OCI-LY1 (cell line): ENCODE data around the gene EMCN.

ENCODE experiments used
- H2AFZ ChIP-seq: fragments of 200-600 bp; sonication (generic), shearing (Covaris generic); 2 replicates; pipeline ENCODE4 v1.6.0; 2014; ENCODE audit warnings: antibody characterized with exemption, mild to moderate bottlenecking, low read length
- H3F3A ChIP-seq: fragments of 200-600 bp; sonication (generic), shearing (Covaris generic); 2 replicates; pipeline ENCODE4 v1.6.0; 2014; ENCODE audit warnings: mild to moderate bottlenecking, antibody characterized with exemption, low read length, moderate library complexity; ENCODE audit not compliant: insufficient read depth
- H3K27ac ChIP-seq: fragments of 200-600 bp; sonication (generic); 2 replicates; pipeline ENCODE4 v1.5.1; 2014; ENCODE audit warnings: low read length, mixed run types, mild to moderate bottlenecking, low read depth; ENCODE audit not compliant: poor library complexity, severe bottlenecking
- H3K27me3 ChIP-seq: fragments of 200-600 bp; sonication (generic); 2 replicates; pipeline ENCODE4 v1.6.0; 2014; ENCODE audit warnings: antibody characterized with exemption, mild to moderate bottlenecking, low read length, moderate library complexity; ENCODE audit not compliant: insufficient read depth
- H3K36me3 ChIP-seq: fragments of 200-600 bp; sonication (generic); 2 replicates; pipeline ENCODE4 v1.6.1; 2014; ENCODE audit warnings: mild to moderate bottlenecking, antibody characterized with exemption, low read length, moderate library complexity, mixed read lengths; ENCODE audit not compliant: insufficient read depth
- H3K4me1 ChIP-seq: fragments of 200-600 bp; sonication (generic); 2 replicates; pipeline ENCODE4 v1.5.1; 2014; ENCODE audit warnings: mild to moderate bottlenecking, low read length, moderate library complexity; ENCODE audit not compliant: insufficient read depth, severe bottlenecking
- H3K4me2 ChIP-seq: fragments of 200-600 bp; sonication (generic), shearing (Covaris generic); 2 replicates; pipeline ENCODE4 v1.6.1; 2014; ENCODE audit warnings: low read length
- H3K4me3 ChIP-seq: fragments of 200-600 bp; sonication (generic); 2 replicates; pipeline ENCODE4 v1.5.1; 2014; ENCODE audit warnings: low read length, low read depth, mild to moderate bottlenecking, mixed read lengths; ENCODE audit not compliant: poor library complexity, severe bottlenecking
- H3K79me2 ChIP-seq: fragments of 200-600 bp; shearing (Covaris generic); 2 replicates; pipeline ENCODE4 v1.6.1; 2016; ENCODE audit warnings: mixed run types, low read length, mixed read lengths; ENCODE audit not compliant: insufficient read depth
- H3K9ac ChIP-seq: fragments of 200-600 bp; sonication (generic), shearing (Covaris generic); 2 replicates; pipeline ENCODE4 v1.6.1; 2014; ENCODE audit warnings: mild to moderate bottlenecking, low read length, mixed read lengths
- H3K9me2 ChIP-seq: fragments of 200-600 bp; sonication (generic), shearing (Covaris generic); 2 replicates; pipeline ENCODE4 v1.6.1; 2014; ENCODE audit warnings: low read depth, mild to moderate bottlenecking, low read length, mixed read lengths
- H3K9me3 ChIP-seq: fragments of 200-600 bp; shearing (Covaris generic); 2 replicates; pipeline ENCODE4 v1.6.1; 2014; ENCODE audit warnings: low read length, mixed read lengths
- H4K20me1 ChIP-seq: fragments of 200-600 bp; sonication (generic), shearing (Covaris generic); 2 replicates; pipeline ENCODE4 v1.6.0; 2016; ENCODE audit warnings: mild to moderate bottlenecking, low read length; ENCODE audit not compliant: insufficient read depth
- EZH2 ChIP-seq: fragments of 200-600 bp; sonication (generic), shearing (Covaris generic); IDR thresholded peaks from 2 replicates; pipeline ENCODE4 v1.8.0; 2017; ENCODE audit warnings: borderline replicate concordance, mixed run types, mild to moderate bottlenecking, antibody characterized with exemption, low read length, moderate library complexity, mixed read lengths
- TF ChIP-seq, protein P1 (sequence below): fragments of 200-600 bp; sonication (generic), shearing (Covaris generic); IDR thresholded peaks from 2 replicates; pipeline ENCODE4 v1.5.1; 2017; ENCODE audit warnings: mild to moderate bottlenecking, antibody characterized with exemption, low read length, moderate library complexity, mixed read lengths

EMCN gene

DNA sequence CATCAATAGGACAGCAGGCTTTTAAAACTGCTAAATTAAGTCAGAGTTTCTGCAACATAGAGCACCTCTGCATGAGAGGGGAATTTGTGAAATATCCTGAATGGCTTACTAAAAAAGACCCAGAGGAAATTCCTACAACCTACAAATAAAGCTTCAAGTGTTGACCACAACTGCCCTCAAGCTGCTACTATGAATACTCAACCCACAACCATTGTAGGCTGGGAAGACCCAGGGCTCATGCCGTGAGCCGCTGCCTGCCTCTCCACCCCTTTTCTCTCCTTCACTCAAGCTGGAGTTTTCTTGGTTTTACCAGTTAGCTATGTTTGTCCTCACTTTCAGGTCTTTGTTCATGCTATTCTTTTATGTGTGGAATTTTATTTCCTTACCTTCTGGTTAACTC, 151.6 kb downstream of the EMCN start:
- no peaks in the 10 kb centered on the region for H3K9me2 ChIP-seq
- no peaks in the 10 kb centered on the region for H3K4me1 ChIP-seq
- no peaks in the 10 kb centered on the region for H3K36me3 ChIP-seq
- no peak overlapping the region for H3K4me2 ChIP-seq
- H3K4me3 ChIP-seq: no peak overlapping the region
- no peaks in the 10 kb centered on the region for H3K27me3 ChIP-seq
- TF ChIP-seq, protein P1, sequence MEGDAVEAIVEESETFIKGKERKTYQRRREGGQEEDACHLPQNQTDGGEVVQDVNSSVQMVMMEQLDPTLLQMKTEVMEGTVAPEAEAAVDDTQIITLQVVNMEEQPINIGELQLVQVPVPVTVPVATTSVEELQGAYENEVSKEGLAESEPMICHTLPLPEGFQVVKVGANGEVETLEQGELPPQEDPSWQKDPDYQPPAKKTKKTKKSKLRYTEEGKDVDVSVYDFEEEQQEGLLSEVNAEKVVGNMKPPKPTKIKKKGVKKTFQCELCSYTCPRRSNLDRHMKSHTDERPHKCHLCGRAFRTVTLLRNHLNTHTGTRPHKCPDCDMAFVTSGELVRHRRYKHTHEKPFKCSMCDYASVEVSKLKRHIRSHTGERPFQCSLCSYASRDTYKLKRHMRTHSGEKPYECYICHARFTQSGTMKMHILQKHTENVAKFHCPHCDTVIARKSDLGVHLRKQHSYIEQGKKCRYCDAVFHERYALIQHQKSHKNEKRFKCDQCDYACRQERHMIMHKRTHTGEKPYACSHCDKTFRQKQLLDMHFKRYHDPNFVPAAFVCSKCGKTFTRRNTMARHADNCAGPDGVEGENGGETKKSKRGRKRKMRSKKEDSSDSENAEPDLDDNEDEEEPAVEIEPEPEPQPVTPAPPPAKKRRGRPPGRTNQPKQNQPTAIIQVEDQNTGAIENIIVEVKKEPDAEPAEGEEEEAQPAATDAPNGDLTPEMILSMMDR: no peak
- no peak for TF ChIP-seq EZH2
- H3K9me3 ChIP-seq: no peaks in the 10 kb centered on the region
- H2AFZ ChIP-seq: no peak overlapping the region
- H3K9ac ChIP-seq: no peak overlapping the region
- H4K20me1 ChIP-seq: no peaks in the 10 kb centered on the region
- no peak overlapping the region for H3K27ac ChIP-seq
- no peaks in the 10 kb centered on the region for H3K79me2 ChIP-seq
- H3F3A ChIP-seq: no peaks in the 10 kb centered on the region

DNA sequence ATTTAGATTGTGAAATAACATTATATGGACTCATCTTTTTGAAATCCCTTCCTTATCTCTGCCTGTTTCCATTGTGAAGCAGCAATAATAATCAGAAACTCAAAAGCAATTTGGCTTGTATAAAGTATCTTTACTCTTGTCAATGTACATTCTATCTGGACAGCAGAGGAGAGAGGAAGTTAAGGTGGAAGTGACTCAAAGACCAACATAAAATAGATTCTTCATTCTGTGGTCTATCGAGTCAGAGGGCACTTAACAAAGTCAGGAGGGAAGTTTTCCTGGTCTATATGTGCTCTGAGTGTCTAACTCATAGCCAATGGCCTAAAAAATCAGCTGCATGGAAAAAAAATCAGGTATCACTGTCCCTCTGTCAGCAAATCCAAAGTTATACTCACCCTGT, 155.5 kb downstream of the EMCN start:
- no peak overlapping the region for H2AFZ ChIP-seq
- no peak overlapping the region for H3K9ac ChIP-seq
- no peak overlapping the region for H3K4me2 ChIP-seq
- no peaks in the 10 kb centered on the region for H3K27me3 ChIP-seq
- H3K4me1 ChIP-seq: no peaks in the 10 kb centered on the region
- no peaks in the 10 kb centered on the region for H3K9me2 ChIP-seq
- H3K36me3 ChIP-seq: no peaks in the 10 kb centered on the region
- TF ChIP-seq, protein P1: no peak
- no peak for TF ChIP-seq EZH2
- no peaks in the 10 kb centered on the region for H4K20me1 ChIP-seq
- no peaks in the 10 kb centered on the region for H3K79me2 ChIP-seq
- H3K27ac ChIP-seq: no peak overlapping the region
- H3K9me3 ChIP-seq: 0 out of 2 replicates have a peak, but pooled peaks cover 1% of the 10 kb centered on the region
- no peaks in the 10 kb centered on the region for H3F3A ChIP-seq
- H3K4me3 ChIP-seq: no peak overlapping the region

DNA sequence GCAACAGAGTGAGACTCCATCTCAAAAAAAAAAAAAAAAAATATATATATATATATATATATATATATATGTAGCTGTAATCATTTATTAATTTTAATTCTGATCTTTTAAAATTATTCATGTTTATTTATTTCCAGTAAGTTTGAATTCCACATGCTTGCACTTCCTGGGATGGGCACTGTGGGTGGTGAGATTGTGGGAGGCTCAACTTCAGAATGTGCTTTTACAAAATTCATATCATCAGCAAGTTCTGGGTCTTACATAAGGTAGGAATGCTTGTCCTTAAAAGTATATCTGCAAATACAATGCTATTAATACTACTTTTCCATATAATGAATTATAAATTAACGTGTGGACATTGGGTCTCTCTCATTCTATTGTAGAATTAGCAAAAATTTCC, 156.5 kb downstream of the EMCN start:
- H3K36me3 ChIP-seq: no peaks in the 10 kb centered on the region
- no peaks in the 10 kb centered on the region for H3K79me2 ChIP-seq
- no peak overlapping the region for H3K9ac ChIP-seq

More for the DNA sequence above, 156.5 kb downstream of the EMCN start:
- Histone ChIP-seq H3K4me1 (no peaks in the 10 kb centered on the region), H3K9me2 (no peaks in the 10 kb centered on the region), H2AFZ (no peak overlapping the region), H3K4me2 (no peak overlapping the region), H3K27me3 (no peaks in the 10 kb centered on the region), H3K27ac (no peak overlapping the region), H3K9me3 (0 out of 2 replicates have a peak, but pooled peaks cover 4% of the 10 kb centered on the region), H3K4me3 (no peak overlapping the region), H4K20me1 (no peaks in the 10 kb centered on the region), H3F3A (no peaks in the 10 kb centered on the region)
- TF ChIP-seq, protein P1: no peak
- no peak for TF ChIP-seq EZH2
